Retinal pigment epithelial cell (primary cell): Measurements from ENCODE around the gene SLC5A11.
"Not testable (repeated sequence)": the region's sequence is repeated elsewhere in the genome, so short reads cannot be mapped to it uniquely, and the experiment has no call there.

Experiments
- DNase-seq: peaks from one replicate; pipeline ENCODE4 v3.0.0-alpha.2; 2010; ENCODE audit warnings: low read depth
- H3K4me3 ChIP-seq: 2 replicates; pipeline ENCODE4 v1.5.1; 2011; ENCODE audit warnings: mild to moderate bottlenecking, low read length, control low read depth, moderate library complexity
- CTCF ChIP-seq: conservative IDR thresholded peaks from 2 replicates; pipeline ENCODE4 v1.5.1; 2011; ENCODE audit warnings: low read depth, low read length, control low read depth, inconsistent platforms

SLC5A11 gene

GRCh38 chr16:24883714-24884151 lies 38.0 kb downstream of the SLC5A11 start:
- no peak overlapping the region for H3K4me3 ChIP-seq
- DNase-seq = no peak
- no peak for TF ChIP-seq CTCF

GRCh38 chr16:24887472-24887871 lies 41.7 kb downstream of the SLC5A11 start:
- TF ChIP-seq CTCF = no peak
- DNase-seq = no peak
- H3K4me3 ChIP-seq = no peak overlapping the region

GRCh38 chr16:24890746-24891145 lies 45.0 kb downstream of the SLC5A11 start:
- no peak for DNase-seq
- no peak overlapping the region for H3K4me3 ChIP-seq
- TF ChIP-seq CTCF = no peak

- H3K4me3 ChIP-seq = no peak overlapping the region
- TF ChIP-seq CTCF = no peak
- no peak for DNase-seq
These were observed 50.7 kb downstream of the SLC5A11 start for GRCh38 chr16:24896439-24896838.

GRCh38 chr16:24897522-24897921 lies 51.8 kb downstream of the SLC5A11 start:
- DNase-seq, H3K4me3 ChIP-seq: not testable (repeated sequence)

- H3K4me3 ChIP-seq = no peak overlapping the region
- no peak for TF ChIP-seq CTCF
- DNase-seq = no peak
These were observed 54.5 kb downstream of the SLC5A11 start for GRCh38 chr16:24900230-24900629.

GRCh38 chr16:24906199-24906808 lies 60.5 kb downstream of the SLC5A11 start:
- DNase-seq = peak; percentile 2
- TF ChIP-seq CTCF = peak; percentile 54
- no peak overlapping the region for H3K4me3 ChIP-seq
